Measurements from ENCODE around the gene CASKIN1.

- TF ChIP-seq, protein P1, sequence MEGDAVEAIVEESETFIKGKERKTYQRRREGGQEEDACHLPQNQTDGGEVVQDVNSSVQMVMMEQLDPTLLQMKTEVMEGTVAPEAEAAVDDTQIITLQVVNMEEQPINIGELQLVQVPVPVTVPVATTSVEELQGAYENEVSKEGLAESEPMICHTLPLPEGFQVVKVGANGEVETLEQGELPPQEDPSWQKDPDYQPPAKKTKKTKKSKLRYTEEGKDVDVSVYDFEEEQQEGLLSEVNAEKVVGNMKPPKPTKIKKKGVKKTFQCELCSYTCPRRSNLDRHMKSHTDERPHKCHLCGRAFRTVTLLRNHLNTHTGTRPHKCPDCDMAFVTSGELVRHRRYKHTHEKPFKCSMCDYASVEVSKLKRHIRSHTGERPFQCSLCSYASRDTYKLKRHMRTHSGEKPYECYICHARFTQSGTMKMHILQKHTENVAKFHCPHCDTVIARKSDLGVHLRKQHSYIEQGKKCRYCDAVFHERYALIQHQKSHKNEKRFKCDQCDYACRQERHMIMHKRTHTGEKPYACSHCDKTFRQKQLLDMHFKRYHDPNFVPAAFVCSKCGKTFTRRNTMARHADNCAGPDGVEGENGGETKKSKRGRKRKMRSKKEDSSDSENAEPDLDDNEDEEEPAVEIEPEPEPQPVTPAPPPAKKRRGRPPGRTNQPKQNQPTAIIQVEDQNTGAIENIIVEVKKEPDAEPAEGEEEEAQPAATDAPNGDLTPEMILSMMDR (IDR thresholded peaks at IDR 0.05) = no peak
- no peak for TF ChIP-seq POLR2A (IDR thresholded peaks at IDR 0.05)
Measured at GRCh38 chr16:2186064-2186463, 10.3 kb downstream of the CASKIN1 start.
